HG02981 (cell line): ENCODE data around the gene SORCS2.

Experiments used
- ATAC-seq: cut with Tn5 transposase; IDR thresholded peaks from one replicate; pipeline ENCODE4 v1.9.1; 2021; ENCODE audit warnings: mild to moderate bottlenecking, moderate library complexity; ENCODE audit not compliant: unreplicated experiment

SORCS2 gene

GRCh38 chr4:7665321-7665720, 473.0 kb downstream of the SORCS2 start:
- ATAC-seq = no peak

- ATAC-seq = no peak
Measured at GRCh38 chr4:7666011-7666410, 473.7 kb downstream of the SORCS2 start.

GRCh38 chr4:7666744-7667143, 474.4 kb downstream of the SORCS2 start:
- no peak for ATAC-seq

- ATAC-seq = no peak
Measured at GRCh38 chr4:7668271-7668670, 475.9 kb downstream of the SORCS2 start.

GRCh38 chr4:7668826-7669225, 476.5 kb downstream of the SORCS2 start:
- no peak for ATAC-seq

- no peak for ATAC-seq
Measured at GRCh38 chr4:7672601-7673000, 480.3 kb downstream of the SORCS2 start.

GRCh38 chr4:7673121-7673520, 480.8 kb downstream of the SORCS2 start:
- no peak for ATAC-seq

- no peak for ATAC-seq
Measured at GRCh38 chr4:7674706-7675105, 482.4 kb downstream of the SORCS2 start.

GRCh38 chr4:7675136-7675535, 482.8 kb downstream of the SORCS2 start:
- no peak for ATAC-seq

GRCh38 chr4:7675612-7676320, 483.4 kb downstream of the SORCS2 start:
- ATAC-seq = no peak

GRCh38 chr4:7676398-7676922, 484.1 kb downstream of the SORCS2 start:
- ATAC-seq = no peak

- ATAC-seq = no peak
Measured at GRCh38 chr4:7677086-7677485, 484.7 kb downstream of the SORCS2 start.

- ATAC-seq = no peak
Measured at GRCh38 chr4:7677799-7678301, 485.5 kb downstream of the SORCS2 start.

- no peak for ATAC-seq
Measured at GRCh38 chr4:7678318-7678852, 486.0 kb downstream of the SORCS2 start.

- no peak for ATAC-seq
Measured at GRCh38 chr4:7679406-7680040, 487.2 kb downstream of the SORCS2 start.

- no peak for ATAC-seq
Measured at GRCh38 chr4:7680106-7680505, 487.8 kb downstream of the SORCS2 start.

GRCh38 chr4:7680731-7681130, 488.4 kb downstream of the SORCS2 start:
- no peak for ATAC-seq

- ATAC-seq = no peak
Measured at GRCh38 chr4:7683126-7683703, 490.9 kb downstream of the SORCS2 start.

- no peak for ATAC-seq
Measured at GRCh38 chr4:7684294-7684693, 492.0 kb downstream of the SORCS2 start.

GRCh38 chr4:7686070-7686870, 493.9 kb downstream of the SORCS2 start:
- no peak for ATAC-seq

GRCh38 chr4:7687006-7687405, 494.7 kb downstream of the SORCS2 start:
- no peak for ATAC-seq
